HepG2 (cell line): ENCODE data around the gene SLC29A1. TPM values are rescaled to one million over a fixed set of nuclear protein-coding genes. Genes with fewer than 3 reads are reported as not detected.
A peak's percentile ranks its signal among the peaks of the same experiment; 100 is the strongest.

Experiments
- ATF1 ChIP-seq: IDR thresholded peaks from 2 replicates; pipeline ENCODE4 v1.6.1; 2016; ENCODE audit warnings: mild to moderate bottlenecking, control low read depth
- CBFB ChIP-seq: sonication (generic); formaldehyde crosslinking; IDR thresholded peaks from 2 replicates; pipeline ENCODE4 v1.4.0; 2020; ENCODE audit warnings: missing genetic modification reagents
- CENPBD1 ChIP-seq: sonication (generic); formaldehyde crosslinking; IDR thresholded peaks from 2 replicates; pipeline ENCODE4 v1.8.0; 2022; ENCODE audit warnings: missing genetic modification reagents, low read depth, mild to moderate bottlenecking, borderline replicate concordance
- FOXK1 ChIP-seq: sonication (generic); formaldehyde crosslinking; IDR thresholded peaks from 2 replicates; pipeline ENCODE4 v1.4.0; 2020; ENCODE audit warnings: low read depth, missing genetic modification reagents, borderline replicate concordance
- HCFC1 ChIP-seq: fragments of 150-350 bp; IDR thresholded peaks from 2 replicates; pipeline ENCODE4 v1.6.1; 2014; ENCODE audit warnings: low read depth, low read length
- JDP2 ChIP-seq: sonication (generic); formaldehyde crosslinking; IDR thresholded peaks from 2 replicates; pipeline ENCODE4 v1.8.1; 2022; ENCODE audit warnings: missing genetic modification reagents, borderline replicate concordance
- POLR2A ChIP-seq, 2 experiments: IDR thresholded peaks; 2 replicates each; pipeline ENCODE4 v1.6.1; 2011; ENCODE audit warnings: low read depth in 2 of 2, low read length in 2 of 2, mild to moderate bottlenecking in 1 of 2, moderate library complexity in 1 of 2; ENCODE audit not compliant: insufficient read depth in 1 of 2
- U2AF1 ChIP-seq: fragments of 200-400 bp; formaldehyde crosslinking; optimal IDR thresholded peaks from 2 replicates; pipeline ENCODE3; 2017; ENCODE audit warnings: mild to moderate bottlenecking, low read depth, low read length
- U2AF2 ChIP-seq: fragments of 200-400 bp; formaldehyde crosslinking; IDR thresholded peaks from 2 replicates; pipeline ENCODE4 v1.6.1; 2017; ENCODE audit warnings: low read depth, mild to moderate bottlenecking, low read length
- ZBTB46 ChIP-seq: sonication (generic); formaldehyde crosslinking; IDR thresholded peaks from 2 replicates; pipeline ENCODE4 v1.4.0; 2020; ENCODE audit warnings: mild to moderate bottlenecking, missing genetic modification reagents, borderline replicate concordance
- ZNF121 ChIP-seq: sonication (generic); formaldehyde crosslinking; IDR thresholded peaks from 2 replicates; pipeline ENCODE4 v1.5.0; 2020; ENCODE audit warnings: mild to moderate bottlenecking, missing genetic modification reagents
- ZSCAN9 ChIP-seq: IDR thresholded peaks from 2 replicates; pipeline ENCODE4 v1.6.1; 2016; ENCODE audit warnings: borderline replicate concordance
- polyA plus RNA-seq, 8 experiments: library from polyadenylated mRNA; depleted of rRNA in 3 of 8; stranded (reverse) in 7 of 8; unstranded in 1 of 8; fragments of >200 nt; fragmentation: Illumina TruSeq in 4 of 8; extraction: Trizol in 4 of 8; gene quantifications; 2 replicates each; pipeline versions ENCODE4 v1.2.1 to v1.2.3, GENCODE V29; 2011 to 2016; ENCODE audit warnings: low read depth in 4 of 8, missing spikeins in 1 of 8, mixed read lengths in 1 of 8; ENCODE audit not compliant: insufficient read depth in 1 of 8
- total RNA-seq, 5 experiments: library from RNA; depleted of rRNA; stranded (reverse); fragments of >200 nt; fragmentation: Illumina TruSeq; extraction: Trizol; gene quantifications; 2 replicates each; pipeline ENCODE4 v1.2.3, GENCODE V29; 2016; ENCODE audit warnings: low read depth in 1 of 5
- TF ChIP-seq, protein P1 (sequence below): sonication (generic); formaldehyde crosslinking; IDR thresholded peaks from 2 replicates; pipeline ENCODE4 v1.9.0; 2021; ENCODE audit warnings: mild to moderate bottlenecking, missing genetic modification reagents
- TF ChIP-seq, protein P2 (sequence below): sonication (generic); formaldehyde crosslinking; IDR thresholded peaks from 2 replicates; pipeline ENCODE4 v1.5.1; 2020; ENCODE audit warnings: missing genetic modification reagents, mild to moderate bottlenecking, borderline replicate concordance
- TF ChIP-seq, protein P3 (sequence below): sonication (generic); formaldehyde crosslinking; IDR thresholded peaks from 2 replicates; pipeline ENCODE4 v1.5.0; 2020; ENCODE audit warnings: mild to moderate bottlenecking, missing genetic modification reagents

SLC29A1 gene
- total and polyA plus RNA-seq, 2 of the 13 experiments (the other 11 are each of a cell fraction or from before 2014, with no cell fraction given) = 43.2 to 106 TPM

DNA sequence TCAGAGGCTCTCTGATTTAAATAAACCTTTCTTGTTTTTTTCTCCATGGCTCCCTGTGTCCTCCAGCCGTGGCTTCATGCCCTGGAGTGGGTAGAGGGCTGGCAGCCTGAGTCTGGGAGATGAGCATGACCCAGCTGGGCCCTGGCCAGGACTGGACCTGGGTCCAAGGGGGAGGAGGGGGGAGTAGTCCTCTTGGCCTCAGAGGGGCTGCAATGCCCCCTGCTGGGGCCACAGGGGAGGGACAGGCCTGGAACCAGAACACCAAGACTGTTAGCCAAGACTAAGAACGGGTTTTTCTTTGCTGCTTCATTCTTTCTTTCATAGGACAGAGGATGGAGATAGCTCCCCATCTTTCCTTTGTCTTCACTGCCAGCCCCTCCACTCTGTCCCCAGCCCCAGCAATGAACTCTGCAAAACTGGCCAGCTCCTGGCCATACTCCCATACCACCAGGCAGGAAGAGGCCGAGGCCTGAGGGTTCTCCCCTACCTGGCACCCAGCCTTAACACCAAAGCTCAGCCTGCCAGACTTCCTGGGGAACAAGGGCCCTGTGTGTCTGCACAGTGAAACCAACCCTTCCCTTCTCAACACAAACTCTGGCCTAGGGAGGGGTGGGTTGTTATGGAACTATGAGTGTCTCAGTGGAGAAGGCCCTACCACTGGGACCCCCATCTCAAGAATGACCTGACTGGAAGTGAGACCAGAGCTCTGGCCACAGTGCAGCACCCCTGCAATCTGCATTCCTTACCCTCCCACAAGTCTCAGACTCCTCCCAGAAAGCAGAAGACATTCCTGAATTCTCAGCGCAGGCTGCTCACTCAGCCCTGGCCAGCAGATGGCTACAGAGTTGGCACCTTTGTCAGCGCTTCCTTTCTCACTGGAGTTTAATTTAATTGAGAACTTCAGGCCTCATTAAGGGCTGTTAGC, 11.0 kb downstream of the SLC29A1 start (continued):
- TF ChIP-seq, protein P1, sequence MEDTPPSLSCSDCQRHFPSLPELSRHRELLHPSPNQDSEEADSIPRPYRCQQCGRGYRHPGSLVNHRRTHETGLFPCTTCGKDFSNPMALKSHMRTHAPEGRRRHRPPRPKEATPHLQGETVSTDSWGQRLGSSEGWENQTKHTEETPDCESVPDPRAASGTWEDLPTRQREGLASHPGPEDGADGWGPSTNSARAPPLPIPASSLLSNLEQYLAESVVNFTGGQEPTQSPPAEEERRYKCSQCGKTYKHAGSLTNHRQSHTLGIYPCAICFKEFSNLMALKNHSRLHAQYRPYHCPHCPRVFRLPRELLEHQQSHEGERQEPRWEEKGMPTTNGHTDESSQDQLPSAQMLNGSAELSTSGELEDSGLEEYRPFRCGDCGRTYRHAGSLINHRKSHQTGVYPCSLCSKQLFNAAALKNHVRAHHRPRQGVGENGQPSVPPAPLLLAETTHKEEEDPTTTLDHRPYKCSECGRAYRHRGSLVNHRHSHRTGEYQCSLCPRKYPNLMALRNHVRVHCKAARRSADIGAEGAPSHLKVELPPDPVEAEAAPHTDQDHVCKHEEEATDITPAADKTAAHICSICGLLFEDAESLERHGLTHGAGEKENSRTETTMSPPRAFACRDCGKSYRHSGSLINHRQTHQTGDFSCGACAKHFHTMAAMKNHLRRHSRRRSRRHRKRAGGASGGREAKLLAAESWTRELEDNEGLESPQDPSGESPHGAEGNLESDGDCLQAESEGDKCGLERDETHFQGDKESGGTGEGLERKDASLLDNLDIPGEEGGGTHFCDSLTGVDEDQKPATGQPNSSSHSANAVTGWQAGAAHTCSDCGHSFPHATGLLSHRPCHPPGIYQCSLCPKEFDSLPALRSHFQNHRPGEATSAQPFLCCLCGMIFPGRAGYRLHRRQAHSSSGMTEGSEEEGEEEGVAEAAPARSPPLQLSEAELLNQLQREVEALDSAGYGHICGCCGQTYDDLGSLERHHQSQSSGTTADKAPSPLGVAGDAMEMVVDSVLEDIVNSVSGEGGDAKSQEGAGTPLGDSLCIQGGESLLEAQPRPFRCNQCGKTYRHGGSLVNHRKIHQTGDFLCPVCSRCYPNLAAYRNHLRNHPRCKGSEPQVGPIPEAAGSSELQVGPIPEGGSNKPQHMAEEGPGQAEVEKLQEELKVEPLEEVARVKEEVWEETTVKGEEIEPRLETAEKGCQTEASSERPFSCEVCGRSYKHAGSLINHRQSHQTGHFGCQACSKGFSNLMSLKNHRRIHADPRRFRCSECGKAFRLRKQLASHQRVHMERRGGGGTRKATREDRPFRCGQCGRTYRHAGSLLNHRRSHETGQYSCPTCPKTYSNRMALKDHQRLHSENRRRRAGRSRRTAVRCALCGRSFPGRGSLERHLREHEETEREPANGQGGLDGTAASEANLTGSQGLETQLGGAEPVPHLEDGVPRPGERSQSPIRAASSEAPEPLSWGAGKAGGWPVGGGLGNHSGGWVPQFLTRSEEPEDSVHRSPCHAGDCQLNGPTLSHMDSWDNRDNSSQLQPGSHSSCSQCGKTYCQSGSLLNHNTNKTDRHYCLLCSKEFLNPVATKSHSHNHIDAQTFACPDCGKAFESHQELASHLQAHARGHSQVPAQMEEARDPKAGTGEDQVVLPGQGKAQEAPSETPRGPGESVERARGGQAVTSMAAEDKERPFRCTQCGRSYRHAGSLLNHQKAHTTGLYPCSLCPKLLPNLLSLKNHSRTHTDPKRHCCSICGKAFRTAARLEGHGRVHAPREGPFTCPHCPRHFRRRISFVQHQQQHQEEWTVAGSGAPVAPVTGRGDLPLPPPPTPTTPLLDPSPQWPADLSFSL (CRISPR knock-in tag) = no peak
- TF ChIP-seq ZNF121 (CRISPR knock-in tag) (no peak), POLR2A (IDR thresholded peaks at IDR 0.05; ENCODE audit: insufficient read depth in 1 of 2, low read depth in 2 of 2, low read length in 2 of 2) (no peak), CENPBD1 (no peak), JDP2 (no peak), U2AF1 (no peak), CBFB (CRISPR knock-in tag) (0 out of 2 replicates have a peak, but pooled peaks have one; percentile 66), FOXK1 (CRISPR knock-in tag) (peak; percentile 51; the same call in 1 of the 2 replicates), ZBTB46 (no peak), ZSCAN9 (CRISPR knock-in tag) (no peak), U2AF2 (no peak), HCFC1 (no peak), ATF1 (CRISPR knock-in tag) (no peak)
- TF ChIP-seq, protein P2, sequence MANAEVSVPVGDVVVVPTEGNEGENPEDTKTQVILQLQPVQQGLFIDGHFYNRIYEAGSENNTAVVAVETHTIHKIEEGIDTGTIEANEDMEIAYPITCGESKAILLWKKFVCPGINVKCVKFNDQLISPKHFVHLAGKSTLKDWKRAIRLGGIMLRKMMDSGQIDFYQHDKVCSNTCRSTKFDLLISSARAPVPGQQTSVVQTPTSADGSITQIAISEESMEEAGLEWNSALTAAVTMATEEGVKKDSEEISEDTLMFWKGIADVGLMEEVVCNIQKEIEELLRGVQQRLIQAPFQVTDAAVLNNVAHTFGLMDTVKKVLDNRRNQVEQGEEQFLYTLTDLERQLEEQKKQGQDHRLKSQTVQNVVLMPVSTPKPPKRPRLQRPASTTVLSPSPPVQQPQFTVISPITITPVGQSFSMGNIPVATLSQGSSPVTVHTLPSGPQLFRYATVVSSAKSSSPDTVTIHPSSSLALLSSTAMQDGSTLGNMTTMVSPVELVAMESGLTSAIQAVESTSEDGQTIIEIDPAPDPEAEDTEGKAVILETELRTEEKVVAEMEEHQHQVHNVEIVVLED = no peak
- TF ChIP-seq, protein P3, sequence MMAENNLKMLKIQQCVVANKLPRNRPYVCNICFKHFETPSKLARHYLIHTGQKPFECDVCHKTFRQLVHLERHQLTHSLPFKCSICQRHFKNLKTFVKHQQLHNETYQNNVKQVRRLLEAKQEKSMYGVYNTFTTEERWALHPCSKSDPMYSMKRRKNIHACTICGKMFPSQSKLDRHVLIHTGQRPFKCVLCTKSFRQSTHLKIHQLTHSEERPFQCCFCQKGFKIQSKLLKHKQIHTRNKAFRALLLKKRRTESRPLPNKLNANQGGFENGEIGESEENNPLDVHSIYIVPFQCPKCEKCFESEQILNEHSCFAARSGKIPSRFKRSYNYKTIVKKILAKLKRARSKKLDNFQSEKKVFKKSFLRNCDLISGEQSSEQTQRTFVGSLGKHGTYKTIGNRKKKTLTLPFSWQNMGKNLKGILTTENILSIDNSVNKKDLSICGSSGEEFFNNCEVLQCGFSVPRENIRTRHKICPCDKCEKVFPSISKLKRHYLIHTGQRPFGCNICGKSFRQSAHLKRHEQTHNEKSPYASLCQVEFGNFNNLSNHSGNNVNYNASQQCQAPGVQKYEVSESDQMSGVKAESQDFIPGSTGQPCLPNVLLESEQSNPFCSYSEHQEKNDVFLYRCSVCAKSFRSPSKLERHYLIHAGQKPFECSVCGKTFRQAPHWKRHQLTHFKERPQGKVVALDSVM (CRISPR knock-in tag) = 0 out of 2 replicates have a peak, but pooled peaks have one; percentile 30
